ENCODE results near the gene POM121L12.

Gene POM121L12

DNA sequence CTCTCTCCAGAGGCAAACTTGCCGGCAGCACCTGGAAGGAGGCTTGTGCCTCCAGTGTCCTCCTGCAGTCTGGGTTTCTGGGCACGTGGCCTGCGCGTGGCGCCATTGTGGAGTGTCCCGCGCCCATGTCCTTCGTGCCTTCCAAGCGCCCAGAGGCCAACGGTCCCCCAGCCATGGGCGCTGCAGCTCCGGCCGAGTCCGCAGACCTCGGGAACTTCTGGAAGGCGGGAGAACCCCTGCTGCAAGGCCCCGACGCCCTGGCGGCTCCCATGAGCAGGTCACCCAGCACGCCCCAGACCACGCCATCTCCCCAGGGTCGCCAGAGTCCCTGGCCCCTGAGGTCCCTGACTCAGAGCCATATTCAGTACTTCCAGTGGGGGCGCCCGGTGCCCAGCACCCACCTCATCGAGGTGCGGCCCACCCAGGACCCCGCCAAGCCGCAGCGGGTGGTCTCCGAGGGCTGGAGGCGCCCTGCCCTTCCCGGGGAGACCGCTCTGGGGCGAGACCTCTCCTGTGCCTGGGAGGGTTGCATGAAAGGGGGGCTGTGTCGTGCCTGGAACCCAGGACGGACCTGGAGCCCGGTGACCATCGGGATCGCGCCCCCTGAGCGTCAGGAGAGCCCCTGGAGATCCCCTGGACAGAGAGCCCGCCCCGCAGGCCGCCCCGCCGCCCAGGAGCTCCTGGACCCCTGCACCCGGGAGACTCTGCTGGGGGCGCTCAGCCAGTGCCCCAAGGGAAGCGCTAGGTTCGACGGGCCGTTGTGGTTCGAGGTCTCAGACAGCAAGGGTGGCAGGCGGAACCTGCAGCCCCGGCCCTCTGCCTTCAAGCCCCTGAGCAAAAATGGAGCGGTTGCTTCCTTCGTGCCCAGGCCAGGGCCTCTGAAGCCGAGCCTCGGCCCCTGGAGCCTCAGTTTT, at the start of gene POM121L12:
POM121L12 (plus strand) TSS at position 135 of the 914 bp plus-strand sequence; CDS start at position 174, 39 bp downstream.
- Histone ChIP-seq H3K4me3 (ENCODE audit: severe bottlenecking) (no peak within 1 kb of the TSS), H3K36me3 (ENCODE audit: low read depth) (no peaks in the 10 kb centered on the region), H3K27ac (ENCODE audit: poor library complexity, severe bottlenecking) (no peak within 1 kb of the TSS), H3K4me1 (ENCODE audit: insufficient read depth, poor library complexity, severe bottlenecking) (no peaks in the 10 kb centered on the region), H3K27me3 (ENCODE audit: insufficient read depth, poor library complexity, severe bottlenecking) (no peaks in the 10 kb centered on the region), H3K9me3 (ENCODE audit: severe bottlenecking) (no peaks in the 10 kb centered on the region)
- ATAC-seq (ENCODE audit: low read depth) (no peak), DNase-seq (ENCODE audit: low spot score) (no peak)
- TF ChIP-seq, protein P1, sequence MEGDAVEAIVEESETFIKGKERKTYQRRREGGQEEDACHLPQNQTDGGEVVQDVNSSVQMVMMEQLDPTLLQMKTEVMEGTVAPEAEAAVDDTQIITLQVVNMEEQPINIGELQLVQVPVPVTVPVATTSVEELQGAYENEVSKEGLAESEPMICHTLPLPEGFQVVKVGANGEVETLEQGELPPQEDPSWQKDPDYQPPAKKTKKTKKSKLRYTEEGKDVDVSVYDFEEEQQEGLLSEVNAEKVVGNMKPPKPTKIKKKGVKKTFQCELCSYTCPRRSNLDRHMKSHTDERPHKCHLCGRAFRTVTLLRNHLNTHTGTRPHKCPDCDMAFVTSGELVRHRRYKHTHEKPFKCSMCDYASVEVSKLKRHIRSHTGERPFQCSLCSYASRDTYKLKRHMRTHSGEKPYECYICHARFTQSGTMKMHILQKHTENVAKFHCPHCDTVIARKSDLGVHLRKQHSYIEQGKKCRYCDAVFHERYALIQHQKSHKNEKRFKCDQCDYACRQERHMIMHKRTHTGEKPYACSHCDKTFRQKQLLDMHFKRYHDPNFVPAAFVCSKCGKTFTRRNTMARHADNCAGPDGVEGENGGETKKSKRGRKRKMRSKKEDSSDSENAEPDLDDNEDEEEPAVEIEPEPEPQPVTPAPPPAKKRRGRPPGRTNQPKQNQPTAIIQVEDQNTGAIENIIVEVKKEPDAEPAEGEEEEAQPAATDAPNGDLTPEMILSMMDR (IDR thresholded peaks at IDR 0.05; ENCODE audit: poor library complexity, severe bottlenecking), result no peak

DNA sequence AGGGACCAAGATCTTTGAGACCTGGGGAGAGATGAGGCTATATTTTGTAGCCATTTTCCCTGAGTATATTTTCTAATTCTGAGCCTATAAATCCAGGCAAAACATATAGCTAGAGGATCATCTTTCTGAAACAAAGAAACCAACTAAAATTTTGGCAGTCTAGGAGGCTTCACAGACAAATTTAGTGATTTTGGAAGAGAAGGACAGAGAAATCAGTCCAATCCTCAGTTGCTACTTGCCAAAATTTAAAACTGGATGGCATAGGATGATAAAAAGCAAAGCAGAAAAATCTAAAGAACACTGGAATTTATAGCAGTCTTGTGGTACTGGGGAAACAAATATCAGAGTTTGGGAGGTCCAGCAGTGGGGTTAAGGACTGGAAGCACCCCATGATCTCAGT, 43.4 kb upstream of the POM121L12 start:
- Histone ChIP-seq H3K4me3 (ENCODE audit: severe bottlenecking) (no peak overlapping the region), H3K9me3 (ENCODE audit: severe bottlenecking) (no peaks in the 10 kb centered on the region), H3K27me3 (ENCODE audit: insufficient read depth, poor library complexity, severe bottlenecking) (peaks cover 3% of the 10 kb centered on the region), H3K27ac (ENCODE audit: poor library complexity, severe bottlenecking) (no peak overlapping the region), H3K4me1 (ENCODE audit: insufficient read depth, poor library complexity, severe bottlenecking) (no peaks in the 10 kb centered on the region), H3K36me3 (ENCODE audit: low read depth) (no peaks in the 10 kb centered on the region)
- ATAC-seq (ENCODE audit: low read depth) (no peak), DNase-seq (ENCODE audit: low spot score) (no peak)
- TF ChIP-seq, protein P1 (IDR thresholded peaks at IDR 0.05; ENCODE audit: poor library complexity, severe bottlenecking), result no peak

DNA sequence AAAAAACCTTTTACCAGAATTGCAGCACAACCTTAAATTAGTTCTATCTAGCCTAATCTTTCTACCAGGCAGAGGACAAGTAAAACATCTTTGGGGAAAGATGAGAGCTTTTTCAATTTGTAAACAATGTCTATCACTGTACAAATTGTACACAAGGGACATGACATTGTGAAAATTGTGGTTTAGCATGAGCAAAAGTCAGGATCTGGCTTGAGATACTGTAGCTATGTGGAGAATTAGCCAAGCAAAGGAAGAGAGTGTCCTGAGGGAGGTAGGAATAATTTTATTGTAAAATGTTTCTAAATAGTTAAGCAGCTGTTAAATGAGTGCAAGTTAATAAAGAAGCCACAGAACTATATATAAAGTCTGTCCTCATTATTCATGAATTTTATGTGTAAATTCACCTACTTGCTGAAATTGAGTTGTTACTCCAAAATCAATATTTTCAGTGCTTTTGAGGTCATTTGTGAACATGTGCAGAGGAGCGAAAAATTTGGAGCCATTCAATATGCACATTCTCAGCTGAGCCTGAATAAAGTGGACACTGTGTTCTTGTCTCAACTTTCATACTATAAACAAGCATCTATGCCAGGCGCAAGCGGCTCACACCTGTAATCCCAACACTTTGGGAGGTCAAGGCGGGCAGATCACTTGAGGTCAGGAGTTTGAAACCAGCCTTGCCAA, 42.8 kb upstream of the POM121L12 start:
- H3K4me1 ChIP-seq (ENCODE audit: insufficient read depth, poor library complexity, severe bottlenecking), result no peaks in the 10 kb centered on the region
- TF ChIP-seq, protein P1 (IDR thresholded peaks at IDR 0.05; ENCODE audit: poor library complexity, severe bottlenecking), result no peak
- H3K27me3 ChIP-seq (ENCODE audit: insufficient read depth, poor library complexity, severe bottlenecking), result peaks cover 3% of the 10 kb centered on the region
- H3K27ac ChIP-seq (ENCODE audit: poor library complexity, severe bottlenecking), result no peak overlapping the region
- DNase-seq (ENCODE audit: low spot score) (no peak), ATAC-seq (ENCODE audit: low read depth) (no peak)
- H3K9me3 ChIP-seq (ENCODE audit: severe bottlenecking), result no peaks in the 10 kb centered on the region
- no peaks in the 10 kb centered on the region for H3K36me3 ChIP-seq (ENCODE audit: low read depth)
- no peak overlapping the region for H3K4me3 ChIP-seq (ENCODE audit: severe bottlenecking)

DNA sequence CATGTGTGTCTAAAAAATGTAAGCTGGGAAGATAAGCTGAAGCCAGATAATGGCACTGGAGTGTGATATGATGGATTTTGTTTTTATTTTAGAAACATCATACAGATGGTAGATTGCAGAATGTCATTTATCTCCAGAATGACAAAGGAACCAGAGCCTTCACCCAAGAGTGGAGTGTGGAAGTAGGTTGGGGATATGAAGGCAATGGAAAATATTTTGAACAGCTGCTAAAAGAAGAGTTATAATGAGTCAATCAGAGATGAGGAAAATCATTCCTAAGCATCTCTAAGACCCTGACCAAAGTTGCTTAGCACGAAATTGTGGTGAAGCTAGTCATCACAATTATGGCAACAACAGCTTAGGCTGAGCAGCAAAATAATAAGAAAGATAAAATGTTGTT, 39.8 kb upstream of the POM121L12 start:
- no peaks in the 10 kb centered on the region for H3K9me3 ChIP-seq (ENCODE audit: severe bottlenecking)
- no peak for ATAC-seq (ENCODE audit: low read depth)
- TF ChIP-seq, protein P1 (IDR thresholded peaks at IDR 0.05; ENCODE audit: poor library complexity, severe bottlenecking), result no peak
- no peak for DNase-seq (ENCODE audit: low spot score)
- H3K4me3 ChIP-seq (ENCODE audit: severe bottlenecking), result no peak overlapping the region
- H3K27ac ChIP-seq (ENCODE audit: poor library complexity, severe bottlenecking), result no peak overlapping the region
- H3K27me3 ChIP-seq (ENCODE audit: insufficient read depth, poor library complexity, severe bottlenecking), result peaks cover 3% of the 10 kb centered on the region
- no peaks in the 10 kb centered on the region for H3K36me3 ChIP-seq (ENCODE audit: low read depth)
- no peaks in the 10 kb centered on the region for H3K4me1 ChIP-seq (ENCODE audit: insufficient read depth, poor library complexity, severe bottlenecking)

All from RWPE2 (cell line).